Measurements from ENCODE around the gene PXN.

- TF ChIP-seq CTCF (IDR thresholded peaks at IDR 0.05) (no peak), POLR2A (IDR thresholded peaks at IDR 0.05) (no peak)
Observed at GRCh38 chr12:120180975-120181374, 84.6 kb downstream of the PXN start.
